ENCODE measurements around the gene LRRC47.

DNA sequence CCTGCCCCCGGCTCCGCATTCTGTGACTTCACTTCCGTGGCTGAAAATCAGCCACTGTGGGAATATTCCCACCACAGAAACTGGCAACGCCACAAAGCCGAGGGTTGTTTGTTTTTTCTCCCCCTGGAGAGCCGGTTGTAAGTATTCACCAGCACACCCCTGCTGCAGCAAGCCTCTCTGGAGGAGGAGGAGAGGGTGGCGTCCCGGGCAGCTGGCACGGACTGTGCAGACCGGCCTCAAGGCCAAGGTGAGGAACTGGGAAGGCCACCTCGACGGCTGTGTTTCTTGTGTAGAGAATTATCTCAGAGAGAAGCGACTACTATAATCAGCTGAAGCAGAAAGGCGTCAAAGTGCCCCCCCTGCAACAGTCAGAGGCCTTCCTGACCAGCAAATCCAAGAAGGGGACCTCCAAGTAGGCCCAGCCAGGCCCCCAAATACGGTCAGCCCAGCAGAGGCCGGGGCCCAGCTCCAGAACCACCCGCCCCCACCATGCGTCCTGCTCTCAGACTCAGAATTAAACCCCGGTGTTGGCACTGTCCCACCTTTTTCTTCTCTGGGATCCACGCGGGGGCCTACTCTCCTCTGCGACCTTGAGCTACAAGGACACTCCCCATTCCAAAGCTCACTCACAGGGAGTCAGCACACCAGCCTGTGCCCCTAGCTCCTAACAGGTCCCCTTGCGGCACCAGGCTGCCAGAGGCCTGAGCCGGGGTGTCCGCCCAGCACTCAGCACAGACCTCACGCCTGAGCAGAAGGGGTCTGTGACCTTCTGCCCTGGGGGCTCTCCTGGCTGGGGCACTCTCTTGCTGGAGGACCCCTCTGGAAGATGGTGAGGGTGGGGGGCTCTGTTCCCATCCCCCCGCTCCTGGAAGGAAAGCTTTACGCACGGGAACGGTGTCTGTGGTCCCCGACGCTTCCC is 24.9 kb downstream of the LRRC47 start:
- TF ChIP-seq EZH2 (IDR thresholded peaks at IDR 0.05; ENCODE audit: insufficient read depth, poor library complexity, severe bottlenecking): no peak
- TF ChIP-seq EZH2phosphoT487 (IDR thresholded peaks at IDR 0.05; ENCODE audit: insufficient read depth, low read depth): no peak
